ENCODE data around the gene SLIT1. TPM values are rescaled to one million over a fixed set of nuclear protein-coding genes. Genes with fewer than 3 reads are reported as not detected.

Gene SLIT1
- total and polyA plus RNA-seq, 2 donors: 0.19 to 0.58 TPM

GRCh38 chr10:96958071-96958470 is 227.7 kb downstream of the SLIT1 start:
- 94% methylated on average over 2 of the region's 2 CpGs for WGBS
- DNase-seq (ENCODE audit: extremely low spot score): no peak
- Histone ChIP-seq H3K36me3 (ENCODE audit: insufficient read depth) (peaks cover 8% of the 10 kb centered on the region), H3K4me3 (ENCODE audit: low read depth, low read length) (no peak overlapping the region), H3K27ac (ENCODE audit: low read depth) (no peak overlapping the region), H3K4me1 (ENCODE audit: insufficient read depth) (no peaks in the 10 kb centered on the region)

GRCh38 chr10:96955794-96956193 is 230.0 kb downstream of the SLIT1 start:
- H3K4me3 ChIP-seq (ENCODE audit: low read depth, low read length): no peak overlapping the region
- H3K36me3 ChIP-seq (ENCODE audit: insufficient read depth): peaks cover 8% of the 10 kb centered on the region
- no peaks in the 10 kb centered on the region for H3K4me1 ChIP-seq (ENCODE audit: insufficient read depth)
- DNase-seq (ENCODE audit: extremely low spot score): no peak
- 81% methylated on average over 4 of the region's 4 CpGs for WGBS
- H3K27ac ChIP-seq (ENCODE audit: low read depth): no peak overlapping the region

- Histone ChIP-seq H3K4me3 (ENCODE audit: low read depth, low read length) (no peak overlapping the region), H3K36me3 (ENCODE audit: insufficient read depth) (peaks cover 6% of the 10 kb centered on the region), H3K4me1 (ENCODE audit: insufficient read depth) (no peaks in the 10 kb centered on the region), H3K27ac (ENCODE audit: low read depth) (no peak overlapping the region)
- 79% methylated on average over 2 of the region's 2 CpGs for WGBS
- no peak for DNase-seq (ENCODE audit: extremely low spot score)
These were observed 233.8 kb downstream of the SLIT1 start for GRCh38 chr10:96951954-96952353.

GRCh38 chr10:96949039-96949683 is 236.6 kb downstream of the SLIT1 start:
- no peak for DNase-seq (ENCODE audit: extremely low spot score)
- no peak overlapping the region for H3K4me3 ChIP-seq (ENCODE audit: low read depth, low read length)
- H3K36me3 ChIP-seq (ENCODE audit: insufficient read depth): no peaks in the 10 kb centered on the region
- 92% methylated on average over 5 of the region's 5 CpGs for WGBS
- no peak overlapping the region for H3K27ac ChIP-seq (ENCODE audit: low read depth)
- H3K4me1 ChIP-seq (ENCODE audit: insufficient read depth): no peaks in the 10 kb centered on the region

Other genes starting within 250 kb of the SLIT1 start
- gene ARHGAP19, start 106.7 kb upstream of the SLIT1 start, total RNA-seq: 21.3 TPM
- 6.0 TPM for gene ARHGAP19, start 106.7 kb upstream of the SLIT1 start, polyA plus RNA-seq
- 1.2 TPM for gene FRAT1, start 133.3 kb upstream of the SLIT1 start, total RNA-seq
- 3.2 TPM for gene FRAT1, start 133.3 kb upstream of the SLIT1 start, polyA plus RNA-seq
- 8.7 TPM for gene FRAT2, start 148.8 kb upstream of the SLIT1 start, total RNA-seq
- gene FRAT2, start 148.8 kb upstream of the SLIT1 start, polyA plus RNA-seq: 6.2 TPM
- gene RRP12, start 215.4 kb upstream of the SLIT1 start, total RNA-seq: 14.0 TPM
- gene RRP12, start 215.4 kb upstream of the SLIT1 start, polyA plus RNA-seq: 12.3 TPM
- 109 TPM for gene PGAM1, start 240.2 kb upstream of the SLIT1 start, total RNA-seq
- gene PGAM1, start 240.2 kb upstream of the SLIT1 start, polyA plus RNA-seq: 260 TPM

Data from urinary bladder (tissue), 4 donors.